Measurements from ENCODE around the gene LPP.

LPP gene

GRCh38 chr3:188278717-188279324 is 124.9 kb downstream of the LPP start:
- FAIRE-seq: no peak

- FAIRE-seq: no peak
Measured at GRCh38 chr3:188279502-188280335, 125.8 kb downstream of the LPP start.

GRCh38 chr3:188280627-188281026 is 126.7 kb downstream of the LPP start:
- FAIRE-seq: no peak

- no peak for FAIRE-seq
Measured at GRCh38 chr3:188282871-188283270, 128.9 kb downstream of the LPP start.

- no peak for FAIRE-seq
Measured at GRCh38 chr3:188283347-188283746, 129.4 kb downstream of the LPP start.

- FAIRE-seq: no peak
Measured at GRCh38 chr3:188284455-188285212, 130.7 kb downstream of the LPP start.

- no peak for FAIRE-seq
Measured at GRCh38 chr3:188286087-188286513, 132.1 kb downstream of the LPP start.

GRCh38 chr3:188287339-188287738 is 133.4 kb downstream of the LPP start:
- FAIRE-seq: no peak

- no peak for FAIRE-seq
Measured at GRCh38 chr3:188287762-188288505, 134.0 kb downstream of the LPP start.

GRCh38 chr3:188292251-188292650 is 138.3 kb downstream of the LPP start:
- FAIRE-seq: no peak

GRCh38 chr3:188292827-188293226 is 138.9 kb downstream of the LPP start:
- FAIRE-seq: no peak

- no peak for FAIRE-seq
Measured at GRCh38 chr3:188294113-188294512, 140.2 kb downstream of the LPP start.

- no peak for FAIRE-seq
Measured at GRCh38 chr3:188294823-188295487, 141.0 kb downstream of the LPP start.

GRCh38 chr3:188295876-188296275 is 141.9 kb downstream of the LPP start:
- no peak for FAIRE-seq

GRCh38 chr3:188296761-188297612 is 143.0 kb downstream of the LPP start:
- no peak for FAIRE-seq

- no peak for FAIRE-seq
Measured at GRCh38 chr3:188298585-188298984, 144.6 kb downstream of the LPP start.

- no peak for FAIRE-seq
Measured at GRCh38 chr3:188299068-188299467, 145.1 kb downstream of the LPP start.

GRCh38 chr3:188299708-188300107 is 145.8 kb downstream of the LPP start:
- FAIRE-seq: no peak

- FAIRE-seq: no peak
Measured at GRCh38 chr3:188301147-188301546, 147.2 kb downstream of the LPP start.

- no peak for FAIRE-seq
Measured at GRCh38 chr3:188303286-188303799, 149.4 kb downstream of the LPP start.

- no peak for FAIRE-seq
Measured at GRCh38 chr3:188303823-188304222, 149.9 kb downstream of the LPP start.
